ENCODE data around the gene CCL3. TPM values are rescaled to one million over a fixed set of nuclear protein-coding genes. Genes with fewer than 3 reads are reported as not detected.

The CCL3 gene
- total and polyA plus RNA-seq, 4 experiments from 2014 or later, result 3.2 to 4.2 TPM; not detected in 2

GRCh38 chr17:36048066-36048465 is 41.9 kb downstream of the CCL3 start:
- Histone ChIP-seq H3K27me3 (ENCODE audit: insufficient read depth, low read length) (no peaks in the 10 kb centered on the region), H3K9me3 (ENCODE audit: control insufficient read depth in 1 of 2, low read length in 2 of 2) (no peaks in the 10 kb centered on the region), H3K27ac (ENCODE audit: low read depth, low read length) (no peak overlapping the region), H3K36me3 (ENCODE audit: insufficient read depth, low read length) (no peaks in the 10 kb centered on the region), H3K4me3 (ENCODE audit: low read length in 2 of 2) (no peak overlapping the region), H3K4me1 (ENCODE audit: insufficient read depth, low read length) (no peaks in the 10 kb centered on the region)
- H3K4me3 Mint-ChIP-seq, result no peak overlapping the region
- intact Hi-C loops (cut with micrococcal nuclease), result no loop called here
- H3K27ac Mint-ChIP-seq, result no peak overlapping the region
- no peak for DNase-seq
- H3K36me3 Mint-ChIP-seq, result peaks cover 4 to 12% of the 10 kb centered on the region in 2 donors
- CTCF ChIA-PET (ENCODE audit: partially characterized antibody), result no interaction called here
- POLR2A ChIA-PET (ENCODE audit: partially characterized antibody), result no interaction called here
- peaks cover 4 to 55% (median 35%) of the 10 kb centered on the region in 8 donors for H3K9me3 Mint-ChIP-seq
- H3K4me1 Mint-ChIP-seq, result no peaks in the 10 kb centered on the region
- H3K27me3 Mint-ChIP-seq, result peaks cover 7 to 26% of the 10 kb centered on the region in 2 donors

Other genes with a start within 250 kb of the CCL3 start
- 1 to 10 TPM; 2.2 to 2.6 TPM for gene HEATR9, start 221.3 kb downstream of the CCL3 start, total RNA-seq
- gene HEATR9, start 221.3 kb downstream of the CCL3 start, polyA plus RNA-seq, result not detected
- gene CCL5, start 209.8 kb downstream of the CCL3 start, total RNA-seq, result 100 to 1,000 TPM; 279 to 309 TPM
- 100 to 1,000 TPM; 156 to 210 TPM for gene CCL5, start 209.8 kb downstream of the CCL3 start, polyA plus RNA-seq
- gene RDM1, start 159.4 kb downstream of the CCL3 start, total RNA-seq, result 1 to 10 TPM in 1 of 2 experiments, under 1 TPM in 1; 0.87 to 1.9 TPM
- under 1 TPM; 0.38 to 0.98 TPM for gene RDM1, start 159.4 kb downstream of the CCL3 start, polyA plus RNA-seq
- gene LYZL6, start 146.4 kb downstream of the CCL3 start, total RNA-seq, result not detected
- not detected for gene LYZL6, start 146.4 kb downstream of the CCL3 start, polyA plus RNA-seq
- not detected for gene CCL16, start 108.6 kb downstream of the CCL3 start, total RNA-seq
- not detected for gene CCL16, start 108.6 kb downstream of the CCL3 start, polyA plus RNA-seq
- not detected for gene CCL14, start 103.4 kb downstream of the CCL3 start, total RNA-seq
- gene CCL14, start 103.4 kb downstream of the CCL3 start, polyA plus RNA-seq, result not detected
- gene CCL15, start 88.6 kb downstream of the CCL3 start, total RNA-seq, result not detected
- not detected for gene CCL15, start 88.6 kb downstream of the CCL3 start, polyA plus RNA-seq
- gene CCL23, start 72.2 kb downstream of the CCL3 start, total RNA-seq, result not detected
- not detected for gene CCL23, start 72.2 kb downstream of the CCL3 start, polyA plus RNA-seq
- gene CCL18, start 25.9 kb downstream of the CCL3 start, total RNA-seq, result not detected
- gene CCL18, start 25.9 kb downstream of the CCL3 start, polyA plus RNA-seq, result not detected
- gene CCL4, start 13.7 kb upstream of the CCL3 start, total RNA-seq, result 1 to 10 TPM; 1.1 TPM
- 1 to 10 TPM; 1.2 to 1.3 TPM for gene CCL4, start 13.7 kb upstream of the CCL3 start, polyA plus RNA-seq
- gene TBC1D3B, start 86.5 kb upstream of the CCL3 start, total RNA-seq, result 10 to 100 TPM; 11.5 to 18.0 TPM
- gene TBC1D3B, start 86.5 kb upstream of the CCL3 start, polyA plus RNA-seq, result not detected
- 1 to 10 TPM in 1 of 2 experiments, under 1 TPM in 1; 0.89 to 2.2 TPM for gene CCL3L1, start 106.6 kb upstream of the CCL3 start, total RNA-seq
- gene CCL3L1, start 106.6 kb upstream of the CCL3 start, polyA plus RNA-seq, result not detected
- 1 to 10 TPM in 1 of 2 experiments, not detected in 1; 1.1 TPM for gene CCL4L2, start 120.9 kb upstream of the CCL3 start, total RNA-seq
- gene CCL4L2, start 120.9 kb upstream of the CCL3 start, polyA plus RNA-seq, result not detected
- 1 to 10 TPM in 1 of 2 experiments, under 1 TPM in 1; 0.91 to 1.3 TPM for gene TBC1D3I, start 174.4 kb upstream of the CCL3 start, total RNA-seq
- gene TBC1D3I, start 174.4 kb upstream of the CCL3 start, polyA plus RNA-seq, result not detected
- not detected for gene TBC1D3G, start 233.7 kb upstream of the CCL3 start, total RNA-seq
- not detected for gene TBC1D3G, start 233.7 kb upstream of the CCL3 start, polyA plus RNA-seq